NCI-H1092 (cell line): ENCODE results near the gene ZC3H15.
"Not testable (repeated sequence)": the region's sequence is repeated elsewhere in the genome, so short reads cannot be mapped to it uniquely, and the experiment has no call there.

Source experiments
- DNase-seq: peaks from one replicate; lab custom pipeline; 2025; lab: John Stamatoyannopoulos, UW

The ZC3H15 gene

DNA sequence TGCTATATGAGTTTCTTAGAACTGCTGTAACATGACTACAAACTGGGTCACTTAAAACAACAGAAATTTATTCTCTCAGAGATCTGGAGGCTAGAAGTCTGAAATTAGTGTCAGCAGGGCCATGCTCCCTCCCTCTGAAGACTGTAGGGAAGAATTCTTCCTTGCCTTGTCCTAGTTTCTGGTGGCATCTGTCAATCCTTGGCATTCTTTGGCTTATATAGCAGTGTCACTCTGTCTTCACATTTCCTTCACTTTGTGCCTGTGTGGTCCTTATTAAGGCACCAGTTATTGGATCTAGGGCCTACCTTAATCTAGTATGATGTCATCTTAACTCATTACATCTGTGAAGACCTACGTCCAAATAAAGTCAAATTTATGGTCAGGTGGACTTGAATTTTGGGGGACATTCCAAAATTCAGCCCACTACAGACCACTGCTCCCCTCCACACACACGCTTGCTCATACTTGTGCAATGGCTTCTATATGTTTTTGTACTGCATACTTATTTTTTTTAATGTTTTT lies 7.6 kb downstream of the ZC3H15 start:
- DNase-seq: no peak

DNA sequence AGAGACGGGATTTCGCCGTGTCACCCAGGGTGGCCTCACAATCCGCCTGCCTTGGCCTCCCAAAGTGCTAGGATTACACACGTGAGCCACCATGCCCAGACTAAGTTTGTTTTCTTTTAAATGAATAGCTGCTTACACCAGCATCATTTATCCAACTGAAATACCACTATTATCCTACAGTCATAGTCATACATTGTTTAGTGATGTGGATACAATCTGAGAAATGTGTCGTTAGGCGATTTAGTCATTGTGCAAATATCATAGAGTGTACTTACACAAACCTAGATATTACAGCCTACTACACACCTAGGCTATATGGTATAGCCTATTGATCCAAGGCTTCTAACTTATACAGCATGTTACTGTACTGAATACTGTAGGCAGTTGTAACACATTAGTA lies 10.3 kb downstream of the ZC3H15 start:
- no peak for DNase-seq

DNA sequence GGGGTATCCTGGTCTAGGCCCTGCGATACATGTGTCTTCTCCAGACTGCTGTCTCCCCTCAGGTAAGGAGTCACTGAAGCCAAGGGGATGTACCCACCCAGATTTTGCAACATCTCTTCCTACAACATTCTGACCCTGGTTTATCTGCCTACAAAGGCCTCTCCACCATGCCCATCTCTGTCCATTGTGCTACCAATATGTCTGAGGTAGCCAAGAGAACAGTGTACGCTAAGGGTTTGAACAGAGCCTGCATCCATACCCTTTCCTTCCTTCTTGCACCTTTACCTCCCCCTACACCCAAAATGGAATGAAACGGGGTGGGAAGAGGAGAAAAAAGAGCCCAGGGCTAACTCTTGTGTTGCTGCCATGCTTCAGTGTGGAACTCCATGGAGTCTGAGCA lies 11.9 kb downstream of the ZC3H15 start:
- no peak for DNase-seq

DNA sequence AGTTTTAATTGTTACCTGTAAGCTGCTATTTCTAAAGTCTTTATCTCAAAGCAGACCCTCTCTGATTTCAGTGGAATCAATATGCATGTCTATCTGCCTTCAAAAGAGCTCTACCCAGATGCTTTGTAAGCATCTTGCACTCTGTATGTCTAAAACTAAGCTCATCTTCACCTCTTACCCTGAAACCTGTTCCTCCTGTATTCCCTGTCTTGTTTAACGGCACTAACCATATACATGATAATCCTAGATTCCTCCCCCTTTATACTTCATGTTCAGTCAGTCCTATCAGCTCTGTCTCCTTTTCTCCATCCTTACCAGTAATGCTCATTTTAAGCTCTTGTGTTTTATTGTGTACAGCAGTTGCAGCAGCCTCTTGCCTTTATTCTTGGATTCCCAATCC lies 12.8 kb downstream of the ZC3H15 start:
- no peak for DNase-seq

DNA sequence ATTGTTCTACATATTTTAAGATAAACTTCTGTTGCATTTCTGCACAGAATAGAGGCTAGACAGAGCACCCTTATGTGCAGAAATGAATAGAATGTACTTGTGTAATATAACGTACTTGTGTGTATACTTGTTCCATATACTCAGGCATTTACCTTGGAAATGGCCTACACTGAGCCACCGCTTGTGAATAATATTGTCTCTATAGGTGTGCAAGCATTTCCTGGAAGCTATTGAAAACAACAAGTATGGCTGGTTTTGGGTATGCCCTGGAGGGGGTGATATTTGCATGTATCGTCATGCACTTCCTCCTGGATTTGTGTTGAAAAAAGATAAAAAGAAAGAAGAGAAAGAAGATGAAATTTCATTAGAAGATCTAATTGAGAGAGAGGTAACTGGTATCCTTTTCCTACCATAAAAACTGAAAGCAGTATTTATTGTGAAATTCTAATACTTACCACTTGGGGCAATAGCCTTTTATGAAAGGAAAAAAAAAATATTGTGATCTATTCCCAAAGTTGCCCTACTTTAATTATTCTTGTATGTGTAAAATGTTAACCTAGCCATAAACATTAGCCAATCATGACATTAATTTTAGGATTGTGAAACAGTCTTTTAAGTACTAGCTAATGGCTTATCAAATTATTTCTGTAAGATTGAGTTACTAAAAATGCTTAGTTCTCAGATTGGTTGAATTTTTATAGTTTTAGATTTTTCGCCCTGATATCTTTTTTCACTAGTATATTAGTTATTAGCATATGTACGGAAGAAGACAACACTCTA lies 18.0 kb downstream of the ZC3H15 start:
- no peak for DNase-seq

DNA sequence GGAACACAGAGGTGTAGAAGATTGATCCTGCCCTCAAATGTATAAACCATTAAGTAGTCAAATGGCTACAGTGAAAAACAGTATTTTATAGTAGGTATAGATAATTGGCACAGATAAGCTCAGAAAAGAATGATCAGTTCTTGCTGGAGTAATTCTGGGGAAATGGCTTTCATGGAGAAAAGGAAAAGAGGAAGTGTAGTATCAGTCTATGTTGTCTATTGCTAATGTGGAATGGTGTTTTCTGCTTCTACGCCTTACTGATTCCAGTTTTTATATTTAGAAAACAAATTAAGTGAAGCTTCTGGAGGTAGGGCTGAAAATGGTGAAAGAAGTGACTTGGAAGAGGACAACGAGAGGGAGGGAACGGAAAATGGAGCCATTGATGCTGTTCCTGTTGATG lies 22.2 kb downstream of the ZC3H15 start:
- DNase-seq: no peak

DNA sequence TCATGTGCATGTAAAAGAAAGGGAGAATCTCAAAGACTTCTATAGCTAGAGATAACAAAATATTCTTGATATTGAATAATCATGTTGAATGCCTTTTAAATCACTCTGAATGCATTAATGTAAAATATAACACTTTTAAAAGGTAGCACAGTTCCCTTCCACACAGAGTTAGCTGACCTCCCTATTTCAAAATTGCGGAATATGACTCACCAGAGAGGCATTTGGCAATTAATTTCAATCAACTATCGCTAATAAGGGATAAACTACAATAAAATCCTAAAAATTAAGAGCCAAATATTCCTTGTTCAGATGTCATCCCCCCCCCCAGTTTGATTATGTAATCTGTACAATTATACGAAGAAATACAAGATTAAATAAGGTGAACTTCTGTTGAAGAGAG lies 29.3 kb downstream of the ZC3H15 start:
- no peak for DNase-seq

DNA sequence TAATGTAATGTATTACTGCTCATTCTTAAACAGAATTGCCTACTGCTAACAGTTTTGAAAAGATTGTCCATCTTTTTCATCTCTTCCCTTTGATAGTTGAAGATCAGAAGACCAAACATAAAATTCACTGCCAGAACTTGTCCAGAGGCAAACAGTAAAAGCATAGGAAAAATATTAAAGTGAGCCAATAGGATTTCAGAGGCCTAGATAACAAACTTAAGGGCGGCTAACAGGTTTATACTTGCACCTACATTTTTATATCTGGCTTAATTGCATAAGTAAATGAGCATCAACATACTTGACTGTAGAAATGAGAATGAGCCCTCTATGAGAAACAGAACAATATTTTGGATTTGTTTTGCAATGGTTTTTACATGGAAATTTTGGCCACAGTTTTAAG lies 30.3 kb downstream of the ZC3H15 start:
- DNase-seq: no peak

DNA sequence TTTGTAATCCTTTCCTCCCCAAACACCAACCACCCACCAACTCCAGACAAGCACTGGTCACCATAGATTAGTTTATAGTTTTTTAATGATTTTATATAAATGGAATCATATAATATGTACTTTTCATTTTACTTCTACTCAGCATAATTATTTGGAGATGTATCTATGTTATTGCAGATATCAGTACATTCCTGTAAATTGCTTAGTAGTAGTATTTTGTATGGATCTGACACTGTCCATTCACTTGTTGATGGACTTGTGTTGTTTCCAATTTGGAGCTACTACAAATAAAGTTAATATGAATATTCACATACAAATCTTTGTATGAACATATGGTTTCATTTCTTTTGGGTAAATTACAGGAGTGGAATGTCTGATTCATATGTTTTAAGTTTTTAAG lies 31.0 kb downstream of the ZC3H15 start:
- DNase-seq: no peak

DNA sequence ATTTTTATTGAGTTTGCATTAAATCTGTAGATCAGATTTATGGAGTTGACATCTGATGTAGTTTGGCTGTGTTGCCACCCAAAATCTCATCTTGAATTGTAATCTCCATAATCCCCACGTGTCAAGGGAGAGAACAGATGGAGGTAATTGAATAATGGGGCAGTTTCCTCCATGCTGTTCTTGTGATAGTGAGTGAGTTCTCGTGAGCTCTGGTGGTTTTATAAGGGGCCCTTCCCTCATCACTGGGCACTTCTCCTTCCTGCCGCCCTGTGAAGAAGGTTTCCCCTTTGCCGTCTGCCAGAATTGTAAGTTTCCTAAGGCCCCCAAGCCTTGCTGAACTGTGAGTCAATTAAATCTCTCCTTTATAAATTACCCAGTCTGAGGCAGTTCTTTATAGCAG lies 32.2 kb downstream of the ZC3H15 start:
- DNase-seq: no peak

DNA sequence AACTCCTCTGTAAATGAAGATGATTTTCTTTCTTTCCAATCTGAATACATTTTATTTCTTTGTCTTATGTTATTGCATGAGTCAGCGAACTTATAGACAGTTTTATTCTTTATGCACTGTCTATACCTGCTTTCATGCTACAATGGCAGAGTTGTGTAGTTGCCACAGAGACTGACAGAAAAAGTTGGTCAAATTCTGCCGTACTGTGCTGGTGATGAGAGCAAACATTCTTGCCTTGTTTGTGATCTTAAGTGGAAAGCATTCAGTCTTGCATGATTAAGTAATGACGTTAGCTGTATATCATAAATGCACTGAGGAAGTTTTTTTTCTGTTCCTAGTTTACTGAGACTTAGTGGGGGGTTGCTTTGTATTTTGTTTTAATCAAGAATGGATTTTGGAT lies 32.9 kb downstream of the ZC3H15 start:
- no peak for DNase-seq

DNA sequence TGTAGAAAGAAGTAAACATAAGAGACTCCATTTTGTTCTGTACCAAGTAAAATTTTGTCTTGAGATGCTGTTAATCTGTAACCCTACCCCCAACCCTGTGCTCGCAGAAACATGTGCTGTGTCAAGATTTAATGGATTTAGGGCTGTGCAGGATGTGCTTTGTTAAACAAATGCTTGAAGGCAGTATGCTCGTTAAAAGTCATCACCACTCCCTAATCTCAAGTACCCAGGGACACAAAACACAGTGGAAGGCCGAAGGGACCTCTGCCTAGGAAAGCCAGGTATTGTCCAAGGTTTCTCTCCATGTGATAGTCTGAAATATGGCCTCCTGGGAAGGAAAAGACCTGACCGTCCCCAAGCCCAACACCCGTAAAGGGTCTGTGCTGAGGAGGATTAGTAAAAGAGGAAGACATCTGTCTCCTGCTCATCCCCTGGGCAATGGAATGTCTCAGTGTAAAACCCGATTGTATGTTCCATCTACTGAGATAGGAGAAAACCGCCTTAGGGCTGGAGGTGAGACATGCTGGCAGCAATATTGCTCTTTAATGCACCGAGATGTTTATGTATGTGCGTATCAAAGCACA lies 35.6 kb downstream of the ZC3H15 start:
- not testable (repeated sequence) for DNase-seq

DNA sequence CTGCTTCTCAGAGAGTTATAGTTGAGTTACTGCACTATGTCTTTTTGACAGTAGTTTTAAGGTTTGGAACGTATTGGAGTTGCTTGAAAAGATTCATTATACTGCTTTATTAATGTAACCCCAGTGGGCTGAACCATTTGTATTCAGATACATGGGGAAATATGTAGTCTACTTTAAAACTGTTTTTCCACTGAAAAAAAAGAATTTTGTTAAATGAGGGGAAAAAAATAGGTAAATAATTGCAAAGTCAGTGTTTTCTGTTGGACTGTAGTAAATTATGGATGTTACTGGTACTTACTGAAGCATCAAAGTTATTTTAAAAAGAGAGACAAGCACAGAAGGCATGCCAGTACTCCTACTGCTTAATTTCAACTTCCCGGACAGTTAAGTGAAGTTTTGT lies 36.4 kb downstream of the ZC3H15 start:
- no peak for DNase-seq

DNA sequence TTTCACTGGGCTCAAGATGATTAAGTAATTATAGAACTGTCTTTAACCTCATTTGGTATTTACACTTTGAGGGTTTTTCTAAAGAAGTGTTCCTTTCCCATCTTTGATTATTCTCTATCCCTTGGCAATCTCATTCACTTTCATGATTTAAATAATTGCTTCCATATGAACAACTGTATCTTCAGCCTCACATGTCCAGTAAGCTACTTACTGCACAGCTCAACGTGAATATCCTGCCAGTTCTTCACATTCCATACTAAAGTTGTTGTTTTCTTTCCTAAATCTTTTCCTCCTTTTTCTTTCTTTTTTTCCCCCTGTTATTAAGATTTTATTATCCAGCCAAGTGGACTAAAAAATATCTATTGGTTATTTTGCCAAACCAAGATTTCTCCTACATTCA lies 37.7 kb downstream of the ZC3H15 start:
- no peak for DNase-seq

DNA sequence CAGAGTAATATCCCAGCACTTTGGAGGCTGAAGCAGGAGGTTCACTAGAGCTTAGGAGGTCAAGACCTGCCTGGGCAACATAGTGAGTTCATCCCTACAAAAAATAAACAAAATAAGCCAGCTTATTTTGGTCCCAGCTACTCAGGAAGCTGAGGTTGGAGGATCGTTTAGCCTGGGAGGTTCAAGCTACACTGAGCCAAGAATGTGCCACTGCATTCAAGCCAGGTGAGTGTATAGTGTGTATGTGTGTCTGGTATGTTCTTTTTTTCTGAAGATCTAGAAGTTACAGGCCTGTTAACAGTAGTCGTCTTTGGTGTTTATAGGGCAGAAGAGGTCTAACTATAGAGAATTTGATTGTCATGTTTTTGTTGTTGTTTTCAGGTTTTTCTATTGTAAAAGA lies 40.2 kb downstream of the ZC3H15 start:
- no peak for DNase-seq

DNA sequence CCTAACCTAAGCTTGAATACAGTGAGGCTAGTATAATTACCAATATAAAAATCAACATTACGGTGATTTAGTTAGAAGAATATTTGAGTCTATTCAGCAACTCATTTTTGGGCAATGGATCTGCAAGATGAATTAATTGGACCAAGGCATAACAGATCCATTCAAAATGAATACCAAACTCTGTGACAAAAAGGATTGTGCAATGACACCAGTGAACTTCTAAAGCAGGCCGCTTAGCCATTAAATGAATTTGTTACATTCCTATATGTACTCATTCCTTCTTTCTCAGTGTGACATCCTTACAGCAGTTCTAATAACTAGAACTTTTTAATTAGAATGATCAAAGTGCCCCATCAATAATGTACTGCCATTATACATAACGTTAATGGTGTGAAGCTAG lies 44.3 kb downstream of the ZC3H15 start:
- no peak for DNase-seq

DNA sequence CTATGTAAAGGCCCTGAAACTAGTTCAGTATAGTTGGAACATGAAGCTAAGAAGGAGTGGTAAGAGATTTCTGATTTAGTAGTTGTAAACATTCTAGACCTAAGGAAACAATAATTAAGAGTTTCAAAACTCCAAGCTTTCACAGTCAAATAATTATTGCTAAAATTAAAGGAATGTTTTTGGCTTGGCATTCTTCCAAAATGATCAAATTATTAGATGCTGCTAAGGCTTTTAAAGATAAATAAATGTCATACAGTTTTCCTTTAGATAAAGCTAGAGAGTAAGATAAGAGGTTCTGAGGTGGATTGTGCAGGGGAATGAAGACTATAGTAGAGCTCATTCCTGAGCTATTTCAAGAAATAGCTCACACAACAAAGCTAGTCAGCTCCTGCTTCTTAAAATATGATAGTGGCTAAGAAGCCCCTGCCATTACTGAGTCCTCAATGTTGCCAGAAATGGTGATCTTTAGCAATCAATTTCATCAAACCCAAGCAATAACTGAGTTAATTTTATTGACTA lies 45.3 kb downstream of the ZC3H15 start:
- DNase-seq: no peak

DNA sequence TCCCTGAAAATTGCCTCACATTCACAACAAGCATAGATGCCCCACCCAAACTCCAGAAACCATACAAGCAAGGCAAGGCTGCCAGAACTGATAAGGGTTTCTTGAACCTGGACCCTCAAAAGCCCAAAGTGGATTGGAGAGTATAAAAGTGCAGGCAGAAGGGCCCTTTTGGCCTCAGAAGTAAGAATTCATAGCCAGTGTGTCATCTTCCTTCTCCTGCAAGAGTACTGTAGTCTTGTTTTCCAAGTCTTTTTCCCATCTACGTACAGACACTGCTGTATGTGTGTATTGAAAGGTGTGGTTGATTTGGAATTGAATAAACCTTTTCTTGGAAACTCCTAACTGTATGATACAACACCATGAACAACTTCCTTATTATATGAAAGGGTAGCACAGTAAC lies 46.8 kb downstream of the ZC3H15 start:
- no peak for DNase-seq

DNA sequence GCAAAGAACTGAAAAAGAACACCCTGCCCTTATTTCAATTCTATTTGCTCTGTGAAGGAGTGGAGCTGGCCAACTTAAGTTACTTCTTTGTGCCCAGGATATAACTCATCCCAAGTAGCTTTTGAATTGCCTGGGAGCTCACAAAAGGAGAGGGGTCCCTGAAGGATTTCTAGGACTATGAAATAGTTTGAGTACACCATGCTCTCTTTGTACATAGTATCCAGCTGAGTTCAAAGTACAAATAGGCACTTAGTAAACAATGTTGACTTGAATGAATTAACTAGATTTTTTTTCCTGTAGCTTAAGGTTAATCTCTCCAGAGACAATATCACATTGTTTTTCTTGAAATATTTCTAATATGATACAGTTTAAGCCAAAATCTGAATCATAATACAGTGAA lies 47.7 kb downstream of the ZC3H15 start:
- no peak for DNase-seq

DNA sequence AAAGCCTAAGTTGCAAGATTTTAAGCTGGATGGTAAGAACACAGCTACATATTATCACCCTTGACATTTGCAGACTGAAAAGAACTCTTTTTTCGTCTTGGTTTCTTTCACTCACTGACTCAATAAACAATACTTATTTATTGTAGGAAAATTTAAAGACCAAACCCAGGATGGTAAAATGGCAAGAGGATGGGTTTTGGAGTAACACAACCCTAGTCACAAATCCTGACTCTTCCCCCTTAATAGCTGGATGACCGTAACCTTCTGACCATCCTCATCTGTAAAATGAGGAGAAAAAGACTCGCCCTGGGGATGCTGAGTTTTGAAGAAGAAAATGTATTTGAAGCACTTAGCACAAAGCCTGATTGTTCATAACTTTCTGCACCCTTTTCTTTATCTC lies 48.3 kb downstream of the ZC3H15 start:
- DNase-seq: no peak

DNA sequence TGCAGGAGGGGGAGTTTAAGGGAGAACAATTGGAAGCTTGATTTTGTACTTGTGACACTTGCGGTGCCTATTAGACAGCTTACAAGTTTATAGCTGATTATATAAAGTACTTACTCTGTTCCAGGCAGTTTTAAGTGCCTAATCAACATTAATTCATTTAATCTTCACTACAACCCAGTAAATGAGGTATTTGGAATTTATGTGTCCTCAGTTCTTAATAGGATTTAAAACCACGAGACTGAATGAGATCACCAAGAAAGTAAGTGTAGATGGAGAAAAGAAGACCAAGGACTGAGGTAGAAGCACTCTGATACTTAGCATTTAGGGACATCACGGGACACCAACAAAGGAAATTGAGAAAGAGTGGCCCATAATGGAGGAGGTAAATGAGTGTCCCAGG lies 49.8 kb downstream of the ZC3H15 start:
- DNase-seq: no peak

DNA sequence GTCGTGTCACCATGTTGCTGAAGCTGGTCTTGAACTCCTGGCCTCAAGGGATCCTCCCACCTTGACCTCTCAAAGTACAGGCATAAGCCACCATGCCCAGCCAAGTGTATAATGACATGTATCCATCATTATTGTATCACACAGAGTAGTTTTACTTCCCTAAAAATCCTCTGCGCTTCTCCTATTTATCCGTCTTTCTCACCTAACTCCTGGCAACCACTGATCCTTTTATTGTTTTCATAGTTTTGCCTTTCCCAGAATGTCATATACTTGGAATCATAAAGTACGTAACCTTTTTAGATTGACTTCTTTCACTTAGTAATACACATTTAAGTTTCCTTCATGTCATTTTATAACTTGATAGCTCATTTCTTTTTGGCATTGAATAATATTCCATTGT lies 51.0 kb downstream of the ZC3H15 start:
- no peak for DNase-seq

DNA sequence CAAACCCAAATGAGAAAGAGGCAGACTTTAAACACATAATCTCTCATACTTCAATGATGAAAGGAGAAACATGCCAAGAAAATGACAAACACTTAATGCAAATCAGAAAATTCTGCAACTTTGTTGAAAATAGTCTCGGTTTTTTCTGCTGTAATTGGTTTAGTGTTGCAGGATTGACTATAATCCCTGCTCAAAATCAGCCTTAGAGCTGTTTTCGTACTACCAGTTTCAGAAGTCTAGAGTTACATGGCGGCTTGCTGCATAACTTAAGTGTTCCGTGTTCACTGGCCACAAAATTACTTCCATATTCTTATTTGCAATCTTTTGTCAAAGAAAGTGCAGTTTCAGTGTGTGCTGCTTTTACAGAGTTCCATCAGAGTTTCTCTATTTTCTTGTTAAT lies 54.9 kb downstream of the ZC3H15 start:
- DNase-seq: no peak

DNA sequence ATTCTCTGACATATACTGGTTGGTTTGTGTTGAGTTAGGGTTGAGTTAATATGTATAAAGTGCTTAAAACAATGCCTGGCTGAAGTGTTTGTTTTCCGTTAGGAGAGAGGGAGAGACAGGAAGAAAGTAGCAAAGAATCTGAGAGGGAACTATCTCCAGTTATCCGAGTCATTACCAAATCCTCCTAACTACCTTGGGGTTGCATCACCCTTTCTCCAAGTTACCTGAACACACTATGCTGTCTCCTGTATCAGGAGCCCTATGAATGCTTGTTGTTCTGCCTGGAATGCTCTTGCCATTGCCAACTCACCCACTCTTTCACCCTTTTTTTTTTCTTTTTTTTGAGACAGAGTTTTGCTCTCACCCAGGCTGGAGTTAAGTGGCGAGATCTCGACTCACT lies 55.9 kb downstream of the ZC3H15 start:
- DNase-seq: no peak
